Breast epithelium (tissue), 4 donors: Measurements from ENCODE around the gene APRT. TPM values are rescaled to one million over a fixed set of nuclear protein-coding genes. Genes with fewer than 3 reads are reported as not detected.
"Not testable (repeated sequence)": the region's sequence is repeated elsewhere in the genome, so short reads cannot be mapped to it uniquely, and the experiment has no call there.

Experiments used
- DNase-seq, 2 donors: peaks; one replicate each; pipeline ENCODE4 v3.0.0-alpha.2; 2019; ENCODE audit warnings: low spot score in 2 of 2
- H3K27ac ChIP-seq, 2 donors: fragments of 200-600 bp; sonication (generic) in 1 of 2; one replicate each; pipeline ENCODE4 v1.5.1; 2016 to 2019; ENCODE audit warnings: mild to moderate bottlenecking in 1 of 2
- H3K27me3 ChIP-seq, 2 donors: fragments of 200-600 bp; sonication (generic) in 1 of 2; one replicate each; pipeline versions ENCODE4 v1.5.1 to v1.6.0; 2017 to 2019; ENCODE audit warnings: control low read depth in 1 of 2, mild to moderate bottlenecking in 1 of 2
- H3K36me3 ChIP-seq: fragments of 200-600 bp; one replicate; pipeline ENCODE4 v1.5.1; 2019
- H3K4me1 ChIP-seq, 2 donors: fragments of 200-600 bp; sonication (generic); one replicate each; pipeline ENCODE4 v1.5.1; 2016 to 2019; ENCODE audit warnings: control low read depth in 1 of 2
- H3K4me3 ChIP-seq, 3 donors: fragments of 200-600 bp; sonication (generic); 1 replicate in 2 of 3; 2 replicates in 1 of 3; pipeline ENCODE4 v1.5.1; 2016 to 2019; ENCODE audit warnings: mild to moderate bottlenecking in 3 of 3, moderate library complexity in 2 of 3
- H3K9me3 ChIP-seq, 2 donors: fragments of 200-600 bp; sonication (generic) in 1 of 2; one replicate each; pipeline ENCODE4 v1.5.1; 2016 to 2019; ENCODE audit warnings: control low read depth in 1 of 2
- CTCF ChIP-seq, 3 donors: fragments of 450-650 bp; IDR thresholded peaks; one replicate each; pipeline ENCODE4 v1.5.1; 2016 to 2017; ENCODE audit warnings: antibody characterized with exemption in 3 of 3, mild to moderate bottlenecking in 3 of 3, moderate library complexity in 3 of 3
- POLR2A ChIP-seq: fragments of 450-650 bp; IDR thresholded peaks from one replicate; pipeline ENCODE4 v1.6.1; 2016; ENCODE audit warnings: antibody characterized with exemption, mild to moderate bottlenecking, moderate library complexity
- POLR2AphosphoS5 ChIP-seq, 3 donors: sonication (generic); formaldehyde crosslinking; IDR thresholded peaks; one replicate each; pipeline ENCODE4 v1.6.1; 2017; ENCODE audit warnings: antibody characterized with exemption in 3 of 3
- intact Hi-C: fragments of 100-400 bp; cut with DNase I; formaldehyde crosslinking; loops from one replicate; pipeline ENCODE4 v1.15.1; 2023; ENCODE audit warnings: low total_unique reads
- total RNA-seq, 3 donors: library from RNA; depleted of rRNA; stranded (reverse); fragments of >200 nt; gene quantifications; one replicate each; pipeline ENCODE4 v1.1.0, GENCODE V29; 2016

APRT gene
- total RNA-seq, 3 donors from 2014 or later = 93.8 to 152 (median 126) TPM

- Histone ChIP-seq H3K36me3 (no peaks in the 10 kb centered on the region), H3K27ac (no peak overlapping the region), H3K27me3 (no peaks in the 10 kb centered on the region), H3K9me3 (no peaks in the 10 kb centered on the region), H3K4me3 (no peak overlapping the region), H3K4me1 (no peaks in the 10 kb centered on the region)
- TF ChIP-seq POLR2A = no peak
- TF ChIP-seq POLR2AphosphoS5 (IDR thresholded peaks at IDR 0.05) = no peak
- TF ChIP-seq CTCF (IDR thresholded peaks at IDR 0.05) = no peak
- no peak for DNase-seq
- intact Hi-C loops = no loop called here
Observed at GRCh38 chr16:88828711-88829110, 17.0 kb upstream of the APRT start.

GRCh38 chr16:88827727-88828126, 16.0 kb upstream of the APRT start:
- H3K9me3 ChIP-seq = no peaks in the 10 kb centered on the region
- no peak for DNase-seq
- H3K4me3 ChIP-seq = no peak overlapping the region
- no peaks in the 10 kb centered on the region for H3K4me1 ChIP-seq
- TF ChIP-seq POLR2AphosphoS5 (IDR thresholded peaks at IDR 0.05) = no peak
- TF ChIP-seq CTCF (IDR thresholded peaks at IDR 0.05) = no peak
- TF ChIP-seq POLR2A = no peak
- no peaks in the 10 kb centered on the region for H3K36me3 ChIP-seq
- intact Hi-C loops = no loop called here
- H3K27ac ChIP-seq = no peak overlapping the region
- no peaks in the 10 kb centered on the region for H3K27me3 ChIP-seq

- intact Hi-C loops = no loop called here
- no peaks in the 10 kb centered on the region for H3K4me1 ChIP-seq
- no peaks in the 10 kb centered on the region for H3K36me3 ChIP-seq
- no peaks in the 10 kb centered on the region for H3K9me3 ChIP-seq
- H3K4me3 ChIP-seq = no peak overlapping the region
- H3K27me3 ChIP-seq = no peaks in the 10 kb centered on the region
- DNase-seq = no peak
- TF ChIP-seq POLR2A = no peak
- no peak for TF ChIP-seq CTCF (IDR thresholded peaks at IDR 0.05)
- TF ChIP-seq POLR2AphosphoS5 (IDR thresholded peaks at IDR 0.05) = no peak
- H3K27ac ChIP-seq = no peak overlapping the region
Observed at GRCh38 chr16:88826070-88826840, 14.5 kb upstream of the APRT start.

GRCh38 chr16:88825146-88825545, 13.4 kb upstream of the APRT start:
- H3K9me3 ChIP-seq = no peaks in the 10 kb centered on the region
- H3K27ac ChIP-seq = no peak overlapping the region
- H3K27me3 ChIP-seq = no peaks in the 10 kb centered on the region
- no peak overlapping the region for H3K4me3 ChIP-seq
- H3K36me3 ChIP-seq = no peaks in the 10 kb centered on the region
- no peak for DNase-seq
- no peaks in the 10 kb centered on the region for H3K4me1 ChIP-seq
- intact Hi-C loops = no loop called here
- TF ChIP-seq CTCF (IDR thresholded peaks at IDR 0.05) = no peak
- no peak for TF ChIP-seq POLR2A
- no peak for TF ChIP-seq POLR2AphosphoS5 (IDR thresholded peaks at IDR 0.05)

- Histone ChIP-seq H3K9me3 (no peaks in the 10 kb centered on the region), H3K36me3 (no peaks in the 10 kb centered on the region), H3K4me1 (no peaks in the 10 kb centered on the region), H3K27ac (no peak overlapping the region), H3K27me3 (no peaks in the 10 kb centered on the region), H3K4me3 (no peak overlapping the region)
- TF ChIP-seq POLR2A = no peak
- TF ChIP-seq CTCF (IDR thresholded peaks at IDR 0.05) = no peak
- TF ChIP-seq POLR2AphosphoS5 (IDR thresholded peaks at IDR 0.05) = no peak
- DNase-seq = no peak
- intact Hi-C loops = no loop called here
Observed at GRCh38 chr16:88824256-88825077, 12.7 kb upstream of the APRT start.

GRCh38 chr16:88823646-88824045, 11.9 kb upstream of the APRT start:
- H3K4me3 ChIP-seq, H3K36me3 ChIP-seq, DNase-seq, H3K9me3 ChIP-seq, H3K27ac ChIP-seq, H3K4me1 ChIP-seq, H3K27me3 ChIP-seq, intact Hi-C loops: not testable (repeated sequence)
